Mesenchymal stem cell (in vitro differentiated cells and primary cell): Measurements from ENCODE around the gene COPB1. TPM values are rescaled to one million over a fixed set of nuclear protein-coding genes. Genes with fewer than 3 reads are reported as not detected.

Experiments used
- DNase-seq: peaks from one replicate; pipeline ENCODE4 v3.0.0-alpha.2; 2013
- H2AFZ ChIP-seq: one replicate; pipeline ENCODE4 v1.6.1; 2013; ENCODE audit warnings: low read depth, mild to moderate bottlenecking, control low read depth, inconsistent platforms, low read length, moderate library complexity
- H2AK5ac ChIP-seq: 2 replicates; pipeline ENCODE4 v1.6.1; 2013; ENCODE audit warnings: low read length, moderate library complexity, mild to moderate bottlenecking, inconsistent platforms; ENCODE audit not compliant: severe bottlenecking
- H2BK120ac ChIP-seq: one replicate; pipeline ENCODE4 v1.6.1; 2013; ENCODE audit warnings: low read depth, mild to moderate bottlenecking, inconsistent platforms, low read length, moderate library complexity
- H2BK12ac ChIP-seq, 2 experiments: one replicate each; pipeline ENCODE4 v1.6.1; 2013; ENCODE audit warnings: inconsistent platforms in 2 of 2, low read length in 2 of 2, mild to moderate bottlenecking in 2 of 2, moderate library complexity in 2 of 2, control low read depth in 1 of 2
- H2BK15ac ChIP-seq: one replicate; pipeline ENCODE4 v1.6.1; 2013; ENCODE audit warnings: mild to moderate bottlenecking, low read depth, inconsistent platforms; ENCODE audit not compliant: poor library complexity, severe bottlenecking
- H2BK5ac ChIP-seq: 2 replicates; pipeline ENCODE4 v1.6.1; 2013; ENCODE audit warnings: low read depth, mild to moderate bottlenecking, low read length, control low read depth, inconsistent platforms; ENCODE audit not compliant: poor library complexity, severe bottlenecking
- H3K14ac ChIP-seq, 2 experiments: one replicate each; pipeline ENCODE4 v1.6.1; 2013; ENCODE audit warnings: inconsistent platforms in 2 of 2, low read length in 2 of 2, control low read depth in 1 of 2, mild to moderate bottlenecking in 1 of 2, moderate library complexity in 1 of 2
- H3K18ac ChIP-seq, 2 experiments: one replicate each; pipeline ENCODE4 v1.6.1; 2013; ENCODE audit warnings: inconsistent platforms in 2 of 2, low read length in 2 of 2, control low read depth in 1 of 2, low read depth in 1 of 2, mild to moderate bottlenecking in 1 of 2
- H3K23ac ChIP-seq, 2 experiments: one replicate each; pipeline ENCODE4 v1.6.1; 2013; ENCODE audit warnings: inconsistent platforms in 2 of 2, low read length in 2 of 2, mild to moderate bottlenecking in 2 of 2, moderate library complexity in 2 of 2, control low read depth in 1 of 2
- H3K27ac ChIP-seq: 2 replicates; pipeline ENCODE4 v1.5.1; 2013; ENCODE audit warnings: mild to moderate bottlenecking, moderate library complexity, low read length, control low read depth, inconsistent platforms; ENCODE audit not compliant: poor library complexity, severe bottlenecking
- H3K27me3 ChIP-seq, 2 experiments: 2 replicates each; pipeline versions ENCODE4 v1.6.1 to v1.7.0; 2013; ENCODE audit warnings: low read length in 2 of 2, mild to moderate bottlenecking in 2 of 2, moderate library complexity in 2 of 2, control low read depth in 1 of 2, inconsistent platforms in 1 of 2; ENCODE audit not compliant: control insufficient read depth in 1 of 2, insufficient read depth in 1 of 2
- H3K36me3 ChIP-seq, 2 experiments: 2 replicates each; pipeline versions ENCODE4 v1.6.1 to v1.7.0; 2013; ENCODE audit warnings: low read length in 2 of 2, control low read depth in 1 of 2, inconsistent platforms in 1 of 2, low read depth in 1 of 2, mild to moderate bottlenecking in 1 of 2; ENCODE audit not compliant: insufficient read depth in 2 of 2, control insufficient read depth in 1 of 2
- H3K4ac ChIP-seq, 2 experiments: one replicate each; pipeline ENCODE4 v1.6.1; 2013; ENCODE audit warnings: inconsistent platforms in 2 of 2, low read length in 2 of 2, mild to moderate bottlenecking in 2 of 2, moderate library complexity in 2 of 2, control low read depth in 1 of 2, low read depth in 1 of 2
- H3K4me1 ChIP-seq: 2 replicates; pipeline ENCODE4 v1.6.1; 2013; ENCODE audit warnings: low read depth, low read length, control low read depth; ENCODE audit not compliant: control insufficient read depth, insufficient read depth
- H3K4me2 ChIP-seq: 2 replicates; pipeline ENCODE4 v1.6.1; 2013; ENCODE audit warnings: low read length, mild to moderate bottlenecking, inconsistent platforms; ENCODE audit not compliant: poor library complexity, severe bottlenecking
- H3K4me3 ChIP-seq, 2 experiments: 2 replicates each; pipeline versions ENCODE4 v1.5.1 to v1.7.0; 2013; ENCODE audit warnings: low read length in 2 of 2, mild to moderate bottlenecking in 2 of 2, control low read depth in 1 of 2, low read depth in 1 of 2; ENCODE audit not compliant: insufficient read depth in 1 of 2
- H3K79me1 ChIP-seq: replicated peaks from 2 replicates; pipeline ENCODE4 v1.6.1; 2013; ENCODE audit warnings: mild to moderate bottlenecking, control low read depth, low read length, inconsistent platforms; ENCODE audit not compliant: poor library complexity, severe bottlenecking
- H3K9ac ChIP-seq: 2 replicates; pipeline ENCODE4 v1.7.0; 2013; ENCODE audit warnings: mild to moderate bottlenecking, low read length, moderate library complexity
- H3K9me3 ChIP-seq: 2 replicates; pipeline ENCODE4 v1.7.0; 2013; ENCODE audit warnings: mild to moderate bottlenecking, low read length; ENCODE audit not compliant: control insufficient read depth
- H4K8ac ChIP-seq: one replicate; pipeline ENCODE4 v1.6.1; 2013; ENCODE audit warnings: inconsistent platforms, mild to moderate bottlenecking, low read length, moderate library complexity
- H4K91ac ChIP-seq: one replicate; pipeline ENCODE4 v1.6.1; 2013; ENCODE audit warnings: mild to moderate bottlenecking, low read length, inconsistent platforms
- WGBS: methylation state at CpG from one replicate; pipeline ENCODE4 v1.1.7; 2013; ENCODE audit warnings: mixed read lengths; 5-methylcytosine and 5-hydroxymethylcytosine counted together
- polyA plus RNA-seq, 2 experiments: library from polyadenylated mRNA; stranded (reverse); fragments of 200-250 nt; gene quantifications; one replicate each; pipeline ENCODE4 v1.2.3, GENCODE V29; 2013

Gene COPB1, protein sequence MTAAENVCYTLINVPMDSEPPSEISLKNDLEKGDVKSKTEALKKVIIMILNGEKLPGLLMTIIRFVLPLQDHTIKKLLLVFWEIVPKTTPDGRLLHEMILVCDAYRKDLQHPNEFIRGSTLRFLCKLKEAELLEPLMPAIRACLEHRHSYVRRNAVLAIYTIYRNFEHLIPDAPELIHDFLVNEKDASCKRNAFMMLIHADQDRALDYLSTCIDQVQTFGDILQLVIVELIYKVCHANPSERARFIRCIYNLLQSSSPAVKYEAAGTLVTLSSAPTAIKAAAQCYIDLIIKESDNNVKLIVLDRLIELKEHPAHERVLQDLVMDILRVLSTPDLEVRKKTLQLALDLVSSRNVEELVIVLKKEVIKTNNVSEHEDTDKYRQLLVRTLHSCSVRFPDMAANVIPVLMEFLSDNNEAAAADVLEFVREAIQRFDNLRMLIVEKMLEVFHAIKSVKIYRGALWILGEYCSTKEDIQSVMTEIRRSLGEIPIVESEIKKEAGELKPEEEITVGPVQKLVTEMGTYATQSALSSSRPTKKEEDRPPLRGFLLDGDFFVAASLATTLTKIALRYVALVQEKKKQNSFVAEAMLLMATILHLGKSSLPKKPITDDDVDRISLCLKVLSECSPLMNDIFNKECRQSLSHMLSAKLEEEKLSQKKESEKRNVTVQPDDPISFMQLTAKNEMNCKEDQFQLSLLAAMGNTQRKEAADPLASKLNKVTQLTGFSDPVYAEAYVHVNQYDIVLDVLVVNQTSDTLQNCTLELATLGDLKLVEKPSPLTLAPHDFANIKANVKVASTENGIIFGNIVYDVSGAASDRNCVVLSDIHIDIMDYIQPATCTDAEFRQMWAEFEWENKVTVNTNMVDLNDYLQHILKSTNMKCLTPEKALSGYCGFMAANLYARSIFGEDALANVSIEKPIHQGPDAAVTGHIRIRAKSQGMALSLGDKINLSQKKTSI
- 124 TPM for polyA plus RNA-seq (2013, experiment 1 of 2)
- polyA plus RNA-seq (2013, experiment 2 of 2) = 130 TPM

DNA sequence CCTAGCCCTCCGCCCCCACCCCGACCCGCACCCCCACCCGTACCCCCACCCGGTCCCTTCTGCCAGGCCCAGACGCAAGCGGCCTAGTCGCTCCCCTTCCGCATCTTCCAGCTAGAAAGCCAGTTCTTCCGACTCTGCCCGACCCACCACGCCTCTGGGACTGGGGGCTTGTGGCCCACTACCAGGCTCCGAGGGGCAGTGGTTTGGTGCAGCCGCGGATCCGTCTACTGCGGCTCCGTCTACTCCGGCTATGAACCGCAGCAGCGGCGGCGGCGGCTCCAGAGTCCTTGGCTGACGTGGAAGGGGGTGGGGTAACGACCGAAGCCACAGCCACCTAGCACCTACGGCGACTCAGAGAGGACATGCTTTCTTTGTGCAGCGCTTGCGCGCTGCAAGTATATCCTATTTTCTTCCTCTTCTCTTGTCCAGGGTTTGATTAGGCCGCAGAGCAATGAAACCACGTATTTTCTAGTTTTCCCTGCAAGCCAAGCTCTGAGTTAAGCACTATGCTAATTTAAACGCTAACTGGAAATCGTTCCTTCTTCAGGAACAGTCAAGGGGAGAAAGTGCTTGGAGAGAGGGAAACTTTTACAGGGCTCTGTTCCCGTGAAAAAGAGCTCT, at the start of gene COPB1:
TSS of gene COPB1 (minus strand) at position 252 of the 621 bp plus-strand sequence. CDS start 883 bp downstream, outside the sequence.
- H2BK12ac ChIP-seq = no peak within 1 kb of the TSS
- peak within 1 kb of the TSS; percentile 89 for H3K27ac ChIP-seq
- peak within 1 kb of the TSS; percentile 85 for H4K91ac ChIP-seq
- peak within 1 kb of the TSS; percentile 70 for H3K4me2 ChIP-seq
- H4K8ac ChIP-seq = peak within 1 kb of the TSS; percentile 86
- H3K4ac ChIP-seq = peak within 1 kb of the TSS; percentile 79 to 99
- peaks cover 1% of the 10 kb centered on the region for H3K4me1 ChIP-seq
- peak within 1 kb of the TSS; percentile 96 for H3K9ac ChIP-seq
- H2AK5ac ChIP-seq = peak within 1 kb of the TSS; percentile 80
- H2BK5ac ChIP-seq = peak within 1 kb of the TSS; percentile 61
- H2BK15ac ChIP-seq = no peak within 1 kb of the TSS
- H3K23ac ChIP-seq = peak within 1 kb of the TSS; percentile 29 to 96
- H3K14ac ChIP-seq = peak within 1 kb of the TSS; percentile 2 to 96
- peak within 1 kb of the TSS; percentile 81 for H2BK120ac ChIP-seq
- DNase-seq = peak; percentile 95
- no peaks in the 10 kb centered on the region for H3K27me3 ChIP-seq
- H3K9me3 ChIP-seq = no peaks in the 10 kb centered on the region
- H3K36me3 ChIP-seq = peaks cover 0 to 57% of the 10 kb centered on the region in 2 experiments
- peak within 1 kb of the TSS; percentile 94 to 99 for H3K18ac ChIP-seq
- peak within 1 kb of the TSS; percentile 81 for H2AFZ ChIP-seq
- under 1% methylated on average over 30 of the region's 37 CpGs for whole genome bisulfite sequencing
- H3K4me3 ChIP-seq = peak within 1 kb of the TSS; percentile 91 to 93
- peaks cover 2% of the 10 kb centered on the region for H3K79me1 ChIP-seq

DNA sequence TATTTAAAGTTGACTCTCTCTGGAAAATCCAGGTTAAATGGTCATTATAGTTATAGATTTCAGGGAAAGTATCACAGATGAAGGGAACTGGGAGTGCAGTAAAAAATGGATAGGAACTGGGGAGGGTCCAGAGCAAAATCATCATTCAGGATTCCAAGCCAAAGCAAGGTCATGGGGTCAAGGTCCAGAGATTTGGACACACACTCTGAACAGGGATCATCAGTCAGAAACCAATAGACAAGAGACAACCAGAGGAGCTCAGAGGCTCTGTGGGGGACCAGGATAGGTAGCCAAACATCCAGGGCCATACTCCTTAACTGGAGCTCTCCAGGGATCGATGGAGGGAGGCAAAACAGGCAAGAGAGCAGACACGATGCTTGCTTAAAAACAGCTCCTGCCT, 47.8 kb upstream of the COPB1 start:
- peak overlapping the region in 1 of 2 experiments; percentile 20 for H3K14ac ChIP-seq

DNA sequence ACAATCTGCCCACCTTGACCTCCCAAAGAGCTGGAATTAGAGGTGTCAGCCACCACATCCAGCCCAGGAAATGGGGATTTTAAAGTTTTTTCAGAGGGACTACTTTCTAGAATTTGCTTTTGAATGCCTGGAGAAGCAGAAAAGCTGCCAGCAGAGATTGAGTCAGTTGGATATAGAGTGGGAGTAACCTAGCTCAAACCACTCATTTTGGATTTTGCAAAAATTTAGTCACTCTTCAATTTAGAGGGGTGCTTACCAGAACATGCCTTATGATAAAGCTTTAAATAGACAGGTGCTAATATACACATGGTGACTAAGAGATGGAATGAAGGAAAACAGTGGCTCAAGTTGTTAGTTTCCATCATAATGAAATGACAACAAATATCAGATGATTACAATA, 47.1 kb upstream of the COPB1 start:
- Histone ChIP-seq H3K36me3 (no peaks in the 10 kb centered on the region), H2AFZ (no peak overlapping the region), H3K4me1 (no peaks in the 10 kb centered on the region), H2BK12ac (no peak overlapping the region), H2BK5ac (no peak overlapping the region), H3K14ac (no peak overlapping the region), H3K4me3 (no peak overlapping the region), H3K4ac (no peak overlapping the region), H2AK5ac (no peak overlapping the region), H3K23ac (no peak overlapping the region), H4K8ac (no peak overlapping the region), H2BK120ac (no peak overlapping the region), H3K9ac (no peak overlapping the region), H4K91ac (no peak overlapping the region), H3K79me1 (no peaks in the 10 kb centered on the region), H3K4me2 (no peak overlapping the region), H3K18ac (no peak overlapping the region), H3K9me3 (no peaks in the 10 kb centered on the region), H3K27me3 (peaks cover 6 to 9% of the 10 kb centered on the region in 2 experiments), H2BK15ac (no peak overlapping the region), H3K27ac (no peak overlapping the region)
- no peak for DNase-seq

More for the DNA sequence above, 47.8 kb upstream of the COPB1 start:
- H2BK5ac ChIP-seq = no peak overlapping the region
- no peak overlapping the region for H3K23ac ChIP-seq
- no peak overlapping the region for H2BK12ac ChIP-seq
- H2BK120ac ChIP-seq = no peak overlapping the region
- peaks cover 9% of the 10 kb centered on the region in 2 experiments for H3K27me3 ChIP-seq
- no peaks in the 10 kb centered on the region for H3K9me3 ChIP-seq
- H3K79me1 ChIP-seq = no peaks in the 10 kb centered on the region
- H3K4me1 ChIP-seq = no peaks in the 10 kb centered on the region
- no peak overlapping the region for H2AK5ac ChIP-seq
- no peak overlapping the region for H3K4me2 ChIP-seq
- H2BK15ac ChIP-seq = no peak overlapping the region
- WGBS = 91% methylated on average over 2 of the region's 2 CpGs
- no peak overlapping the region for H2AFZ ChIP-seq
- no peak overlapping the region for H3K9ac ChIP-seq
- H3K27ac ChIP-seq = no peak overlapping the region
- no peak for DNase-seq
- no peak overlapping the region for H4K91ac ChIP-seq
- H3K36me3 ChIP-seq = no peaks in the 10 kb centered on the region
- no peak overlapping the region for H3K18ac ChIP-seq
- no peak overlapping the region for H3K4me3 ChIP-seq
- H4K8ac ChIP-seq = no peak overlapping the region
- H3K4ac ChIP-seq = no peak overlapping the region
